Spleen (tissue), 13 donors: ENCODE measurements around the gene GPR75. TPM values are rescaled to one million over a fixed set of nuclear protein-coding genes. Genes with fewer than 3 reads are reported as not detected.

ENCODE experiments used
- DNase-seq: peaks from one replicate; pipeline ENCODE4 v3.0.0-alpha.2; 2020
- H3K27ac ChIP-seq, 8 donors: fragments of 200-600 bp; sonication (generic) in 7 of 8; 1 replicate in 4 of 8; 2 replicates in 4 of 8; pipeline versions ENCODE4 v1.5.0 to v1.8.0; 2016 to 2021; ENCODE audit warnings: inconsistent platforms in 4 of 8, mild to moderate bottlenecking in 4 of 8, moderate library complexity in 1 of 8
- H3K27me3 ChIP-seq, 7 donors: fragments of 200-600 bp; sonication (generic) in 6 of 7; replicated peaks in 1 of 7; 1 replicate in 4 of 7; 2 replicates in 3 of 7; pipeline versions ENCODE4 v1.5.0 to v1.8.0; 2016 to 2021; ENCODE audit warnings: inconsistent platforms in 3 of 7, mild to moderate bottlenecking in 1 of 7
- H3K36me3 ChIP-seq, 6 donors: fragments of 200-600 bp; sonication (generic) in 5 of 6; 1 replicate in 4 of 6; 2 replicates in 2 of 6; pipeline versions ENCODE4 v1.5.0 to v1.8.0; 2016 to 2021; ENCODE audit warnings: inconsistent platforms in 2 of 6
- H3K4me1 ChIP-seq, 6 donors: fragments of 200-600 bp; sonication (generic) in 5 of 6; 1 replicate in 3 of 6; 2 replicates in 3 of 6; pipeline versions ENCODE4 v1.5.0 to v1.8.0; 2016 to 2021; ENCODE audit warnings: inconsistent platforms in 3 of 6
- H3K4me3 ChIP-seq, 8 donors: fragments of 200-600 bp; sonication (generic) in 7 of 8; 1 replicate in 4 of 8; 2 replicates in 4 of 8; pipeline versions ENCODE4 v1.5.0 to v1.8.0; 2016 to 2021; ENCODE audit warnings: inconsistent platforms in 4 of 8, mild to moderate bottlenecking in 4 of 8, moderate library complexity in 2 of 8
- H3K9me3 ChIP-seq, 8 donors: fragments of 200-600 bp; sonication (generic) in 7 of 8; 1 replicate in 4 of 8; 2 replicates in 4 of 8; pipeline versions ENCODE4 v1.5.0 to v1.8.0; 2016 to 2021; ENCODE audit warnings: inconsistent platforms in 4 of 8
- CTCF ChIP-seq, 11 experiments: fragments of 200-600 bp in 7 of 11; fragments of 450-650 bp in 4 of 11; sonication (generic) in 4 of 11; IDR thresholded peaks in 8 of 11; conservative IDR thresholded peaks in 3 of 11; 1 replicate in 7 of 11; 2 replicates in 4 of 11; pipeline versions ENCODE4 v1.4.0 to v1.8.0; 2016 to 2021; ENCODE audit warnings: antibody characterized with exemption in 11 of 11, inconsistent platforms in 4 of 11, mild to moderate bottlenecking in 1 of 11
- POLR2A ChIP-seq, 3 donors: fragments of 450-650 bp; IDR thresholded peaks; one replicate each; pipeline ENCODE4 v1.5.1; 2017; ENCODE audit warnings: antibody characterized with exemption in 3 of 3, mild to moderate bottlenecking in 1 of 3
- POLR2AphosphoS5 ChIP-seq, 3 donors: sonication (generic); formaldehyde crosslinking; IDR thresholded peaks; one replicate each; pipeline ENCODE4 v1.5.1; 2017; ENCODE audit warnings: antibody characterized with exemption in 3 of 3
- WGBS, 5 donors: extraction: QIAGEN DNeasy Blood & Tissue Kit in 3 of 5; methylation state at CpG; one replicate each; pipeline versions ENCODE4 v1.1.5 to v1.1.7; 2013 to 2018; 5-methylcytosine and 5-hydroxymethylcytosine counted together
- intact Hi-C: fragments of 100-400 bp; cut with DNase I; formaldehyde crosslinking; loops from one replicate; pipeline ENCODE4 v1.15.0; 2023; ENCODE audit warnings: low total_unique reads
- long read RNA-seq, 2 donors: transcript quantifications; one replicate each; lab custom pipeline, GENCODE V29; 2026
- polyA plus RNA-seq, 3 donors: library from polyadenylated mRNA; stranded (reverse); fragments of 200-250 nt; gene quantifications; one replicate each; pipeline ENCODE4 v1.2.1, GENCODE V29; 2013
- total RNA-seq, 7 donors: library from RNA; depleted of rRNA in 3 of 7; stranded (reverse); fragments of >200 nt in 3 of 7; fragmentation: NEBNext Ultra II Directional in 4 of 7; extraction: Animal tissue kit (Norgen Biotek cat#: 25700) in 4 of 7; gene quantifications; one replicate each; pipeline versions ENCODE4 v1.1.0 to v1.2.1, GENCODE V29; 2016 to 2021
- donor health status: healthy with polysubstance abuse.
- donor health status: DM: no; HTN: no; CAD: no; lungs with moderate emphysema.
- donor health status: DM: no; HTN: no; CAD: no.
- donor health status: Bipolar disorder and iron deficiency.
- donor health status: healthy.
- donor health status: DM: no; HTN: no; CAD: no.
- donor health status: DM: yes; HTN: yes; CAD: no.

Gene GPR75
- total RNA-seq (10 to 100 TPM in 1 of 7 donors, 1 to 10 TPM in 6; 3.0 to 10.9 (median 4.5) TPM), polyA plus RNA-seq (under 1 TPM; 0.08 to 0.93 (median 0.43) TPM)
- long read RNA-seq, donor 1, result 0 reads
- long read RNA-seq, donor 2, result 0 reads

GRCh38 chr2:53859206-53860181, at the start of gene GPR75:
GPR75 (minus strand) TSS chr2:53859967; CDS start chr2:53854756, 5,211 bp downstream.
- DNase-seq, result peak; percentile 73
- H3K36me3 ChIP-seq, result peaks cover 0 to 57% (median 13%) of the 10 kb centered on the region in 6 donors
- H3K4me3 ChIP-seq, result peak within 1 kb of the TSS in 3 of 8 donors; percentile 5 to 39 (median 13)
- H3K4me1 ChIP-seq, result peaks cover 0 to 6% (median 0%) of the 10 kb centered on the region in 6 donors
- no peak within 1 kb of the TSS for H3K27ac ChIP-seq
- intact Hi-C loops, result no loop called here
- 80 to 90% (median 85%) methylated on average over 62 to 72 of the region's 72 CpGs for WGBS, 5 donors
- H3K9me3 ChIP-seq, result no peaks in the 10 kb centered on the region
- TF ChIP-seq POLR2AphosphoS5 (IDR thresholded peaks at IDR 0.05) (peak in 1 of 3 donors; percentile 7), POLR2A (IDR thresholded peaks at IDR 0.05) (no peak)
- no peaks in the 10 kb centered on the region for H3K27me3 ChIP-seq

- WGBS, 5 donors, result 94 to 98% (median 96%) methylated on average over 1 of the region's 1 CpG
- Histone ChIP-seq H3K4me1 (no peaks in the 10 kb centered on the region), H3K9me3 (no peaks in the 10 kb centered on the region), H3K27ac (no peak overlapping the region), H3K4me3 (no peak overlapping the region), H3K27me3 (no peaks in the 10 kb centered on the region), H3K36me3 (peaks cover 0 to 94% (median 68%) of the 10 kb centered on the region in 6 donors)
- intact Hi-C loops, result no loop called here
- DNase-seq, result no peak
- TF ChIP-seq POLR2A (IDR thresholded peaks at IDR 0.05) (no peak), CTCF (IDR thresholded peaks at IDR 0.05 in 8 of 11, conservative IDR thresholded peaks at IDR 0.05 in 3 of 11) (no peak), POLR2AphosphoS5 (IDR thresholded peaks at IDR 0.05) (no peak)
Observed at GRCh38 chr2:53907582-53907981, 47.8 kb upstream of the GPR75 start.

- no peak overlapping the region for H3K27ac ChIP-seq
- H3K36me3 ChIP-seq, result peaks cover 2 to 100% (median 89%) of the 10 kb centered on the region in 6 donors
- no peak for DNase-seq
- intact Hi-C loops, result no loop called here
- no peaks in the 10 kb centered on the region for H3K4me1 ChIP-seq
- TF ChIP-seq POLR2AphosphoS5 (IDR thresholded peaks at IDR 0.05) (no peak), POLR2A (IDR thresholded peaks at IDR 0.05) (no peak), CTCF (IDR thresholded peaks at IDR 0.05 in 8 of 11, conservative IDR thresholded peaks at IDR 0.05 in 3 of 11) (no peak)
- no peak overlapping the region for H3K4me3 ChIP-seq
- WGBS, 5 donors, result 95 to 99% (median 97%) methylated on average over 9 of the region's 9 CpGs
- no peaks in the 10 kb centered on the region for H3K27me3 ChIP-seq
- H3K9me3 ChIP-seq, result no peaks in the 10 kb centered on the region
Observed at GRCh38 chr2:53905396-53905795, 45.6 kb upstream of the GPR75 start.

GRCh38 chr2:53903011-53903410, 43.2 kb upstream of the GPR75 start:
- no peak for DNase-seq
- Histone ChIP-seq H3K9me3 (no peaks in the 10 kb centered on the region), H3K27ac (no peak overlapping the region), H3K4me1 (no peaks in the 10 kb centered on the region), H3K27me3 (no peaks in the 10 kb centered on the region), H3K4me3 (no peak overlapping the region), H3K36me3 (peaks cover 2 to 100% (median 91%) of the 10 kb centered on the region in 6 donors)
- TF ChIP-seq POLR2A (IDR thresholded peaks at IDR 0.05) (no peak), POLR2AphosphoS5 (IDR thresholded peaks at IDR 0.05) (no peak), CTCF (IDR thresholded peaks at IDR 0.05 in 8 of 11, conservative IDR thresholded peaks at IDR 0.05 in 3 of 11) (no peak)
- 73 to 90% (median 82%) methylated on average over 4 of the region's 4 CpGs for WGBS, 5 donors
- intact Hi-C loops, result no loop called here
